ENCODE measurements around the gene FEM1B.

- TF ChIP-seq, protein P1, sequence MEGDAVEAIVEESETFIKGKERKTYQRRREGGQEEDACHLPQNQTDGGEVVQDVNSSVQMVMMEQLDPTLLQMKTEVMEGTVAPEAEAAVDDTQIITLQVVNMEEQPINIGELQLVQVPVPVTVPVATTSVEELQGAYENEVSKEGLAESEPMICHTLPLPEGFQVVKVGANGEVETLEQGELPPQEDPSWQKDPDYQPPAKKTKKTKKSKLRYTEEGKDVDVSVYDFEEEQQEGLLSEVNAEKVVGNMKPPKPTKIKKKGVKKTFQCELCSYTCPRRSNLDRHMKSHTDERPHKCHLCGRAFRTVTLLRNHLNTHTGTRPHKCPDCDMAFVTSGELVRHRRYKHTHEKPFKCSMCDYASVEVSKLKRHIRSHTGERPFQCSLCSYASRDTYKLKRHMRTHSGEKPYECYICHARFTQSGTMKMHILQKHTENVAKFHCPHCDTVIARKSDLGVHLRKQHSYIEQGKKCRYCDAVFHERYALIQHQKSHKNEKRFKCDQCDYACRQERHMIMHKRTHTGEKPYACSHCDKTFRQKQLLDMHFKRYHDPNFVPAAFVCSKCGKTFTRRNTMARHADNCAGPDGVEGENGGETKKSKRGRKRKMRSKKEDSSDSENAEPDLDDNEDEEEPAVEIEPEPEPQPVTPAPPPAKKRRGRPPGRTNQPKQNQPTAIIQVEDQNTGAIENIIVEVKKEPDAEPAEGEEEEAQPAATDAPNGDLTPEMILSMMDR (conservative IDR thresholded peaks at IDR 0.05; ENCODE audit: low read length): no peak
- no peak for TF ChIP-seq EZH2phosphoT487 (IDR thresholded peaks at IDR 0.05; ENCODE audit: borderline replicate concordance, low read depth, low read length)
Observed at GRCh38 chr15:68275165-68275746, 2.3 kb upstream of the FEM1B start.

Data from OCI-LY7 (cell line).